Endothelial cell of umbilical vein (primary cell): Measurements from ENCODE around the gene DPP6. TPM values are rescaled to one million over a fixed set of nuclear protein-coding genes. Genes with fewer than 3 reads are reported as not detected.

ENCODE experiments used
- BruUV-seq: library from RNA; stranded (reverse); fragments of 400-500 nt; replicated peaks from 2 replicates; lab custom pipeline; 2021; lab: Mats Ljungman, UMichigan
- CTCF ChIA-PET: fragments of 300-600, 350-600 bp; sonication (Branson Sonifier 250); formaldehyde crosslinking; loops from one replicate; lab custom pipeline; 2021; ENCODE audit warnings: antibody characterized with exemption, inconsistent platforms; lab: Charles Lee
- POLR2A ChIA-PET: fragments of 300-600, 350-600 bp; sonication (Branson Sonifier 250); formaldehyde crosslinking; loops from one replicate; lab custom pipeline; 2021; ENCODE audit warnings: antibody characterized with exemption, inconsistent platforms; lab: Charles Lee
- DNase-seq: peaks from one replicate; pipeline ENCODE4 v3.0.0-alpha.2; 2011; ENCODE audit warnings: low read depth, low spot score
- FAIRE-seq: peaks from 2 replicates; lab custom pipeline; 2011; peaks lifted over from hg19 to GRCh38; lab: Jason Lieb, UNC
- H2AFZ ChIP-seq: 2 replicates; pipeline ENCODE4 v1.6.0; 2012; ENCODE audit warnings: low read depth, low read length, control low read depth, inconsistent platforms
- H3K27ac ChIP-seq: 2 replicates; pipeline ENCODE4 v1.5.1; 2011; ENCODE audit warnings: low read depth, mild to moderate bottlenecking, control low read depth, low read length, moderate library complexity; ENCODE audit not compliant: insufficient read depth
- H3K27me3 ChIP-seq, 2 experiments: 2 replicates each; pipeline versions ENCODE4 v1.6.0 to v1.6.1; 2011; ENCODE audit warnings: low read length in 2 of 2, mixed read lengths in 1 of 2; ENCODE audit not compliant: control insufficient read depth in 2 of 2, insufficient read depth in 2 of 2
- H3K36me3 ChIP-seq, 2 experiments: 2 replicates in 1 of 2; 3 replicates in 1 of 2; pipeline ENCODE4 v1.5.1; 2011; ENCODE audit warnings: low read length in 2 of 2, mild to moderate bottlenecking in 1 of 2, moderate library complexity in 1 of 2; ENCODE audit not compliant: control insufficient read depth in 2 of 2, insufficient read depth in 2 of 2; ENCODE audit errors: extremely low read depth in 1 of 2
- H3K4me1 ChIP-seq: 3 replicates; pipeline ENCODE4 v1.5.1; 2011; ENCODE audit warnings: mild to moderate bottlenecking, low read length; ENCODE audit not compliant: control insufficient read depth, insufficient read depth; ENCODE audit errors: extremely low read depth
- H3K4me2 ChIP-seq: 2 replicates; pipeline ENCODE4 v1.6.1; 2011; ENCODE audit warnings: low read length, control low read depth, mixed read lengths; ENCODE audit not compliant: insufficient read depth
- H3K4me3 ChIP-seq, 3 experiments: fragments of 200-600 bp in 1 of 3; sonication (generic), shearing (Covaris generic) in 1 of 3; replicated peaks in 1 of 3; 2 replicates each; pipeline ENCODE4 v1.5.1; 2011 to 2016; ENCODE audit warnings: control low read depth in 3 of 3, low read length in 3 of 3, mild to moderate bottlenecking in 2 of 3, inconsistent platforms in 1 of 3, low read depth in 1 of 3, moderate library complexity in 1 of 3; ENCODE audit not compliant: insufficient read depth in 1 of 3
- H3K79me2 ChIP-seq: 2 replicates; pipeline ENCODE4 v1.6.0; 2012; ENCODE audit warnings: low read length, inconsistent platforms; ENCODE audit not compliant: control insufficient read depth, insufficient read depth
- H3K9ac ChIP-seq: replicated peaks from 2 replicates; pipeline ENCODE3; 2011; ENCODE audit warnings: low read length, control low read depth; ENCODE audit not compliant: insufficient read depth; ENCODE audit errors: extremely low read depth
- H3K9me1 ChIP-seq: replicated peaks from 3 replicates; pipeline ENCODE4 v1.6.0; 2011; ENCODE audit warnings: mild to moderate bottlenecking, low read length; ENCODE audit not compliant: control insufficient read depth, insufficient read depth; ENCODE audit errors: extremely low read depth
- H3K9me3 ChIP-seq: replicated peaks from 2 replicates; pipeline ENCODE4 v1.5.1; 2012; ENCODE audit warnings: low read length, inconsistent platforms; ENCODE audit not compliant: control insufficient read depth, insufficient read depth
- H4K20me1 ChIP-seq: replicated peaks from 2 replicates; pipeline ENCODE3; 2011; ENCODE audit warnings: mild to moderate bottlenecking, low read length; ENCODE audit not compliant: control insufficient read depth, insufficient read depth; ENCODE audit errors: extremely low read depth
- CTCF ChIP-seq, 2 donors: IDR thresholded peaks; 1 replicate in 1 of 2; 2 replicates in 1 of 2; pipeline ENCODE4 v1.5.1; 2011; ENCODE audit warnings: low read length in 2 of 2, mild to moderate bottlenecking in 2 of 2, moderate library complexity in 2 of 2, control low read depth in 1 of 2, inconsistent platforms in 1 of 2, low read depth in 1 of 2; ENCODE audit not compliant: insufficient read depth in 1 of 2; ENCODE audit errors: extremely low read depth in 1 of 2
- EZH2 ChIP-seq: IDR thresholded peaks from 2 replicates; pipeline ENCODE4 v1.6.1; 2012; ENCODE audit warnings: borderline replicate concordance, low read depth, mild to moderate bottlenecking, moderate library complexity, low read length, inconsistent platforms; ENCODE audit not compliant: severe bottlenecking
- FOS ChIP-seq: IDR thresholded peaks from 2 replicates; pipeline ENCODE4 v1.6.1; 2011; ENCODE audit warnings: mild to moderate bottlenecking, low read length, moderate library complexity, borderline replicate concordance; ENCODE audit not compliant: insufficient read depth
- GATA2 ChIP-seq: IDR thresholded peaks from 2 replicates; pipeline ENCODE4 v1.7.0; 2011; ENCODE audit warnings: low read depth, mild to moderate bottlenecking, moderate library complexity, mixed read lengths, low read length; ENCODE audit not compliant: insufficient read length, insufficient read depth
- JUN ChIP-seq: IDR thresholded peaks from 2 replicates; pipeline ENCODE4 v1.6.1; 2011; ENCODE audit warnings: borderline replicate concordance, low read depth; ENCODE audit not compliant: insufficient read length, insufficient read depth
- MAX ChIP-seq: IDR thresholded peaks from 2 replicates; pipeline ENCODE4 v1.6.1; 2011; ENCODE audit not compliant: insufficient read depth, insufficient read length
- MYC ChIP-seq: IDR thresholded peaks from one replicate; pipeline ENCODE4 v1.6.1; 2011; ENCODE audit warnings: mild to moderate bottlenecking, low read depth, low read length
- POLR2A ChIP-seq: IDR thresholded peaks from 2 replicates; pipeline ENCODE4 v1.6.1; 2012; ENCODE audit warnings: low read depth, mild to moderate bottlenecking, control low read depth, low read length
- POLR2AphosphoS5 ChIP-seq: IDR thresholded peaks from 2 replicates; pipeline ENCODE4 v1.6.1; 2012; ENCODE audit warnings: low read depth, mild to moderate bottlenecking, control low read depth, low read length, moderate library complexity; ENCODE audit not compliant: insufficient read depth
- dilution Hi-C: fragments of 300-500 bp; cut with MboI; formaldehyde crosslinking; loops from one replicate; pipeline ENCODE4 v1.15.0; 2019; ENCODE audit warnings: low sequenced_read_pairs; ENCODE audit not compliant: extremely low pct_ligation_motif_present
- intact Hi-C: fragments of 100-400 bp; cut with micrococcal nuclease; formaldehyde crosslinking; loops from one replicate; pipeline ENCODE4 v1.10.0; 2022
- polyA plus RNA-seq, 4 experiments: library from polyadenylated mRNA; depleted of rRNA in 3 of 4; stranded (reverse) in 3 of 4; unstranded in 1 of 4; fragments of >200 nt; gene quantifications; 2 replicates each; pipeline versions ENCODE4 v1.2.1 to v1.2.3, GENCODE V29; 2011 to 2012; ENCODE audit warnings: missing spikeins in 1 of 4
- total RNA-seq: library from RNA; stranded (reverse); gene quantifications from 2 replicates; pipeline ENCODE4 v1.2.3, GENCODE V29; 2021

The DPP6 gene
- total and polyA plus RNA-seq, 2 donors (not counting 3 experiments of a cell fraction or from before 2014, with no cell fraction given): not detected

GRCh38 chr7:154581251-154581890, 529.2 kb downstream of the DPP6 start:
- H3K9me3 ChIP-seq: peaks cover 4% of the 10 kb centered on the region
- no peak for TF ChIP-seq FOS
- no peak for TF ChIP-seq EZH2
- no peak for TF ChIP-seq MYC
- TF ChIP-seq CTCF (IDR thresholded peaks at IDR 0.05; ENCODE audit: extremely low read depth in 1 of 2, insufficient read depth in 1 of 2, low read depth in 1 of 2, low read length in 2 of 2): no peak
- no peak for TF ChIP-seq JUN
- TF ChIP-seq POLR2A: no peak
- TF ChIP-seq GATA2: no peak
- TF ChIP-seq POLR2AphosphoS5: no peak
- no peak for TF ChIP-seq MAX
- no peak for DNase-seq
- no peak for FAIRE-seq
- H3K27me3 ChIP-seq: no peaks in the 10 kb centered on the region
- intact Hi-C loops: no loop called here
- H3K79me2 ChIP-seq: no peaks in the 10 kb centered on the region
- no peaks in the 10 kb centered on the region for H3K9me1 ChIP-seq
- ChIA-PET POLR2A (no interaction called here), CTCF (no interaction called here)
- BruUV-seq: no TSS peak
- no peaks in the 10 kb centered on the region for H3K4me1 ChIP-seq
- no peaks in the 10 kb centered on the region for H4K20me1 ChIP-seq
- H3K36me3 ChIP-seq: no peaks in the 10 kb centered on the region
- H3K9ac ChIP-seq: no peak overlapping the region
- no peak overlapping the region for H3K4me3 ChIP-seq
- no peak overlapping the region for H3K4me2 ChIP-seq
- dilution Hi-C loops: no loop called here
- no peak overlapping the region for H2AFZ ChIP-seq
- H3K27ac ChIP-seq: no peak overlapping the region
